ENCODE results near the gene NANOS1. TPM values are rescaled to one million over a fixed set of nuclear protein-coding genes. Genes with fewer than 3 reads are reported as not detected.

NANOS1 gene
- total RNA-seq, 1 experiment from 2014 or later, result 5.4 TPM

- intact Hi-C loops (cut with micrococcal nuclease), result no loop called here
- no peaks in the 10 kb centered on the region for H3K4me1 ChIP-seq (ENCODE audit: insufficient read depth, low read length)
- H3K27ac ChIP-seq (ENCODE audit: low read length), result no peak overlapping the region
- no TSS peak for BruUV-seq (replicated peaks)
- POLR2A ChIA-PET (ENCODE audit: unreplicated experiment), result no interaction called here
- no peaks in the 10 kb centered on the region for H3K9me2 ChIP-seq (replicated peaks; ENCODE audit: low read length)
- TF ChIP-seq CTCF (conservative IDR thresholded peaks at IDR 0.05; ENCODE audit: low read depth, low read length) (no peak), EZH2phosphoT487 (IDR thresholded peaks at IDR 0.05; ENCODE audit: borderline replicate concordance, low read length) (no peak), EZH2 (IDR thresholded peaks at IDR 0.05; ENCODE audit: low read length, unreplicated experiment) (no peak)
- no peaks in the 10 kb centered on the region for H3F3A ChIP-seq (ENCODE audit: low read length, unreplicated experiment)
- no peak for ATAC-seq
- peaks cover 84% of the 10 kb centered on the region for H3K36me3 ChIP-seq (ENCODE audit: low read depth, low read length)
- no peak overlapping the region for H2AFZ ChIP-seq (ENCODE audit: low read length)
- no peak overlapping the region for H3K4me3 ChIP-seq (ENCODE audit: low read length)
- H3K79me2 ChIP-seq (ENCODE audit: low read length), result 0 out of 2 replicates have a peak, but pooled peaks cover 31% of the 10 kb centered on the region
- CTCF ChIA-PET, result no interaction called here
- no peak for DNase-seq
- no peaks in the 10 kb centered on the region for H3K9me3 ChIP-seq (ENCODE audit: low read length)
- no peak overlapping the region for H3K9ac ChIP-seq (ENCODE audit: low read length)
- H3K4me2 ChIP-seq (ENCODE audit: low read length), result no peak overlapping the region
- H4K20me1 ChIP-seq (ENCODE audit: low read length), result no peaks in the 10 kb centered on the region
- no peaks in the 10 kb centered on the region for H3K27me3 ChIP-seq (ENCODE audit: low read length)
Measured at GRCh38 chr10:119055472-119055871, 26.0 kb downstream of the NANOS1 start.

- Histone ChIP-seq H3K27me3 (ENCODE audit: low read length) (no peaks in the 10 kb centered on the region), H3K79me2 (ENCODE audit: low read length) (peaks cover 36% of the 10 kb centered on the region), H3K4me2 (ENCODE audit: low read length) (no peak overlapping the region), H3K9me3 (ENCODE audit: low read length) (no peaks in the 10 kb centered on the region), H3K9ac (ENCODE audit: low read length) (no peak overlapping the region), H3F3A (ENCODE audit: low read length, unreplicated experiment) (no peaks in the 10 kb centered on the region), H3K9me2 (replicated peaks; ENCODE audit: low read length) (no peaks in the 10 kb centered on the region), H3K4me1 (ENCODE audit: insufficient read depth, low read length) (no peaks in the 10 kb centered on the region), H3K4me3 (ENCODE audit: low read length) (no peak overlapping the region), H3K27ac (ENCODE audit: low read length) (no peak overlapping the region), H4K20me1 (ENCODE audit: low read length) (no peaks in the 10 kb centered on the region; the same call in 1 of the 2 replicates), H3K36me3 (ENCODE audit: low read depth, low read length) (peaks cover 80% of the 10 kb centered on the region), H2AFZ (ENCODE audit: low read length) (no peak overlapping the region)
- no peak for ATAC-seq
- no TSS peak for BruUV-seq (replicated peaks)
- ChIA-PET POLR2A (ENCODE audit: unreplicated experiment) (no interaction called here), CTCF (no interaction called here)
- no peak for DNase-seq
- TF ChIP-seq EZH2 (IDR thresholded peaks at IDR 0.05; ENCODE audit: low read length, unreplicated experiment) (no peak), CTCF (conservative IDR thresholded peaks at IDR 0.05; ENCODE audit: low read depth, low read length) (no peak), EZH2phosphoT487 (IDR thresholded peaks at IDR 0.05; ENCODE audit: borderline replicate concordance, low read length) (no peak)
- intact Hi-C loops (cut with micrococcal nuclease), result no loop called here
Measured at GRCh38 chr10:119058010-119058409, 28.5 kb downstream of the NANOS1 start.

- DNase-seq (no peak), ATAC-seq (no peak)
- CTCF ChIA-PET, result no interaction called here
- Histone ChIP-seq H3K9ac (ENCODE audit: low read length) (no peak overlapping the region), H3K9me3 (ENCODE audit: low read length) (no peaks in the 10 kb centered on the region), H3K36me3 (ENCODE audit: low read depth, low read length) (peaks cover 85% of the 10 kb centered on the region), H3K9me2 (replicated peaks; ENCODE audit: low read length) (no peaks in the 10 kb centered on the region), H2AFZ (ENCODE audit: low read length) (no peak overlapping the region), H3K27me3 (ENCODE audit: low read length) (no peaks in the 10 kb centered on the region), H3K4me1 (ENCODE audit: insufficient read depth, low read length) (no peaks in the 10 kb centered on the region), H3K79me2 (ENCODE audit: low read length) (peaks cover 36% of the 10 kb centered on the region), H3K4me3 (ENCODE audit: low read length) (no peak overlapping the region), H4K20me1 (ENCODE audit: low read length) (no peaks in the 10 kb centered on the region; the same call in 1 of the 2 replicates), H3K27ac (ENCODE audit: low read length) (no peak overlapping the region), H3F3A (ENCODE audit: low read length, unreplicated experiment) (no peaks in the 10 kb centered on the region), H3K4me2 (ENCODE audit: low read length) (no peak overlapping the region)
- no TSS peak for BruUV-seq (replicated peaks)
- intact Hi-C loops (cut with micrococcal nuclease), result no loop called here
- no peak for TF ChIP-seq EZH2 (IDR thresholded peaks at IDR 0.05; ENCODE audit: low read length, unreplicated experiment)
- TF ChIP-seq CTCF (conservative IDR thresholded peaks at IDR 0.05; ENCODE audit: low read depth, low read length), result no peak
- no peak for TF ChIP-seq EZH2phosphoT487 (IDR thresholded peaks at IDR 0.05; ENCODE audit: borderline replicate concordance, low read length)
- POLR2A ChIA-PET (ENCODE audit: unreplicated experiment), result no interaction called here
Measured at GRCh38 chr10:119059557-119059956, 30.0 kb downstream of the NANOS1 start.
